Mammary epithelial cell (primary cell): ENCODE data around the gene DCTN3.

Experiments used
- CTCF ChIP-seq, 2 donors: IDR thresholded peaks in 1 of 2; conservative IDR thresholded peaks in 1 of 2; 2 replicates each; pipeline ENCODE4 v1.5.1; 2011 to 2012; ENCODE audit warnings: inconsistent platforms in 2 of 2, low read length in 2 of 2, mild to moderate bottlenecking in 2 of 2, control low read depth in 1 of 2, low read depth in 1 of 2; ENCODE audit not compliant: insufficient read depth in 1 of 2; ENCODE audit errors: extremely low read depth in 1 of 2
- EZH2 ChIP-seq: IDR thresholded peaks from 2 replicates; pipeline ENCODE4 v1.6.1; 2012; ENCODE audit warnings: low read length, inconsistent platforms, borderline replicate concordance

- TF ChIP-seq CTCF (conservative IDR thresholded peaks at IDR 0.05 in 1 of 2, IDR thresholded peaks at IDR 0.05 in 1 of 2; ENCODE audit: extremely low read depth in 1 of 2, insufficient read depth in 1 of 2, low read depth in 1 of 2, low read length in 2 of 2) = no peak
- TF ChIP-seq EZH2 = no peak
Measured at GRCh38 chr9:34606190-34606589, 14.1 kb downstream of the DCTN3 start.
